GM19240 (cell line): ENCODE measurements around the gene CPAMD8.

Source experiments
- DNase-seq: peaks from one replicate; pipeline ENCODE4 v3.0.0; 2011; ENCODE audit warnings: low spot score; ENCODE audit not compliant: insufficient read length

CPAMD8 gene

GRCh38 chr19:16893686-16893989 is 133.0 kb downstream of the CPAMD8 start:
- no peak for DNase-seq

GRCh38 chr19:16892868-16893685 is 133.5 kb downstream of the CPAMD8 start:
- no peak for DNase-seq

GRCh38 chr19:16892436-16892835 is 134.2 kb downstream of the CPAMD8 start:
- no peak for DNase-seq

GRCh38 chr19:16891696-16892382 is 134.8 kb downstream of the CPAMD8 start:
- no peak for DNase-seq

GRCh38 chr19:16890461-16891184 is 136.0 kb downstream of the CPAMD8 start:
- DNase-seq: no peak

- DNase-seq: no peak
Observed at GRCh38 chr19:16889883-16890460, 136.6 kb downstream of the CPAMD8 start.

- no peak for DNase-seq
Observed at GRCh38 chr19:16889366-16889882, 137.2 kb downstream of the CPAMD8 start.

GRCh38 chr19:16888629-16889365 is 137.8 kb downstream of the CPAMD8 start, which contains the start of gene F2RL3:
TSS of gene F2RL3 (plus strand) at chr19:16888999. CDS start at chr19:16889190, 191 bp downstream.
- no peak for DNase-seq

- no peak for DNase-seq
Observed at GRCh38 chr19:16887353-16888265, 139.0 kb downstream of the CPAMD8 start.

- no peak for DNase-seq
Observed at GRCh38 chr19:16886305-16886880, 140.2 kb downstream of the CPAMD8 start.

GRCh38 chr19:16885166-16885565 is 141.4 kb downstream of the CPAMD8 start:
- DNase-seq: no peak

GRCh38 chr19:16883522-16883921 is 143.1 kb downstream of the CPAMD8 start:
- DNase-seq: no peak

GRCh38 chr19:16882146-16882545 is 144.5 kb downstream of the CPAMD8 start:
- no peak for DNase-seq

GRCh38 chr19:16880884-16881554 is 145.6 kb downstream of the CPAMD8 start:
- no peak for DNase-seq

GRCh38 chr19:16878181-16878965 is 148.2 kb downstream of the CPAMD8 start:
- no peak for DNase-seq

GRCh38 chr19:16877581-16877980 is 149.0 kb downstream of the CPAMD8 start:
- DNase-seq: no peak

- no peak for DNase-seq
Observed at GRCh38 chr19:16876904-16877361, 149.7 kb downstream of the CPAMD8 start.
